OCI-LY7 (cell line): ENCODE measurements around the gene PPM1J. TPM values are rescaled to one million over a fixed set of nuclear protein-coding genes. Genes with fewer than 3 reads are reported as not detected.

Experiments used
- BruUV-seq: library from RNA; stranded (reverse); fragments of 400-500 nt; replicated peaks from 2 replicates; lab custom pipeline; 2021; lab: Mats Ljungman, UMichigan
- CTCF ChIA-PET: fragments of 300-600 bp; sonication (Branson Sonifier 250); formaldehyde crosslinking; loops from one replicate; lab custom pipeline; 2022; ENCODE audit warnings: antibody characterized with exemption; ENCODE audit not compliant: unreplicated experiment; lab: Charles Lee
- POLR2A ChIA-PET: fragments of 300-600 bp; sonication (Branson Sonifier 250); formaldehyde crosslinking; loops from one replicate; lab custom pipeline; 2022; ENCODE audit warnings: antibody characterized with exemption; lab: Charles Lee
- DNase-seq: peaks from one replicate; pipeline ENCODE4 v3.0.0-alpha.2; 2015; ENCODE audit warnings: low spot score
- H2AFZ ChIP-seq: fragments of 200-600 bp; sonication (generic), shearing (Covaris generic); 2 replicates; pipeline ENCODE4 v1.6.1; 2014; ENCODE audit warnings: mild to moderate bottlenecking, antibody characterized with exemption, low read length, moderate library complexity
- H3K27ac ChIP-seq: fragments of 200-600 bp; sonication (generic); 2 replicates; pipeline ENCODE4 v1.5.1; 2014; ENCODE audit warnings: mixed run types, low read depth, mild to moderate bottlenecking, moderate library complexity, low read length, inconsistent platforms; ENCODE audit not compliant: poor library complexity, severe bottlenecking
- H3K36me3 ChIP-seq: fragments of 200-600 bp; sonication (generic); 2 replicates; pipeline ENCODE4 v1.6.1; 2014; ENCODE audit warnings: mild to moderate bottlenecking, antibody characterized with exemption, low read length, moderate library complexity, mixed read lengths; ENCODE audit not compliant: insufficient read depth
- H3K4me1 ChIP-seq: fragments of 200-600 bp; sonication (generic); 2 replicates; pipeline ENCODE4 v1.5.1; 2014; ENCODE audit warnings: mild to moderate bottlenecking, low read length; ENCODE audit not compliant: insufficient read depth, poor library complexity, severe bottlenecking
- H3K4me2 ChIP-seq: fragments of 200-600 bp; sonication (generic); 2 replicates; pipeline ENCODE4 v1.6.1; 2014; ENCODE audit warnings: mild to moderate bottlenecking, low read length
- H3K4me3 ChIP-seq: fragments of 200-600 bp; sonication (generic); 2 replicates; pipeline ENCODE4 v1.5.1; 2014; ENCODE audit warnings: mild to moderate bottlenecking, low read depth, low read length; ENCODE audit not compliant: poor library complexity, severe bottlenecking
- H3K79me2 ChIP-seq: fragments of 200-600 bp; sonication (generic); 2 replicates; pipeline ENCODE4 v1.6.1; 2016; ENCODE audit warnings: low read depth, mild to moderate bottlenecking, low read length, moderate library complexity, mixed read lengths; ENCODE audit not compliant: insufficient read depth
- H3K9me2 ChIP-seq: fragments of 200-600 bp; sonication (generic); 2 replicates; pipeline ENCODE4 v1.6.1; 2016; ENCODE audit warnings: mild to moderate bottlenecking, low read length, mixed read lengths; ENCODE audit not compliant: insufficient read depth
- H3K9me3 ChIP-seq: fragments of 200-600 bp; sonication (generic); 2 replicates; pipeline ENCODE4 v1.6.1; 2014; ENCODE audit warnings: mild to moderate bottlenecking, mixed run types, low read length, mixed read lengths
- H4K20me1 ChIP-seq: fragments of 200-600 bp; sonication (generic); 2 replicates; pipeline ENCODE4 v1.6.1; 2014; ENCODE audit warnings: mild to moderate bottlenecking, antibody characterized with exemption, low read length, moderate library complexity, mixed read lengths; ENCODE audit not compliant: insufficient read depth
- CTCF ChIP-seq: fragments of 200-600 bp; sonication (generic); conservative IDR thresholded peaks from 2 replicates; pipeline ENCODE4 v1.5.1; 2014; ENCODE audit warnings: mild to moderate bottlenecking, antibody characterized with exemption, low read length, moderate library complexity, mixed read lengths
- EZH2phosphoT487 ChIP-seq: fragments of 200-600 bp; sonication (generic); IDR thresholded peaks from 2 replicates; pipeline ENCODE4 v1.6.1; 2018; ENCODE audit warnings: low read depth, borderline replicate concordance, mild to moderate bottlenecking, mixed run types, antibody characterized with exemption, low read length, moderate library complexity, mixed read lengths
- intact Hi-C: fragments of 100-400 bp; cut with micrococcal nuclease; formaldehyde crosslinking; loops from one replicate; pipeline ENCODE4 v1.10.0; 2022; ENCODE audit not compliant: unreplicated experiment
- total RNA-seq, 2 experiments: library from RNA; depleted of rRNA in 1 of 2; stranded (reverse); fragments of >200 nt in 1 of 2; shearing (Covaris generic) in 1 of 2; gene quantifications; 2 replicates each; pipeline ENCODE4 v1.2.3, GENCODE V29; 2014 to 2022

PPM1J gene
- total RNA-seq, 2 experiments from 2014 or later = 1.5 to 4.2 TPM

GRCh38 chr1:112675728-112676381 is 39.3 kb downstream of the PPM1J start:
- no TSS peak for BruUV-seq
- Histone ChIP-seq H3K79me2 (no peaks in the 10 kb centered on the region), H3K9me3 (no peaks in the 10 kb centered on the region), H3K4me2 (peak overlapping the region; percentile 98), H2AFZ (peak overlapping the region; percentile 85), H3K36me3 (peaks cover 16% of the 10 kb centered on the region), H3K4me3 (peak overlapping the region; percentile 82), H3K4me1 (peaks cover 32% of the 10 kb centered on the region), H3K9me2 (no peaks in the 10 kb centered on the region), H3K27ac (no peak overlapping the region), H4K20me1 (no peaks in the 10 kb centered on the region)
- intact Hi-C loops = loop anchor here (2.0 to 10.0 kb wide), 3 partner anchors 25 to 281 kb away; partner anchors contain the start of genes CAPZA1, CTTNBP2NL and ST7L
- TF ChIP-seq CTCF (no peak), EZH2phosphoT487 (no peak)
- no peak for DNase-seq
- CTCF ChIA-PET = no interaction called here
- POLR2A ChIA-PET = interaction anchor here (0.6 to 1.4 kb wide), 5 partner anchors 8 to 103 kb away, joined by 3 to 8 read pairs (median 4); partner anchors contain the start of gene ST7L

GRCh38 chr1:112674986-112675727 is 40.0 kb downstream of the PPM1J start:
- BruUV-seq = no TSS peak
- H3K9me2 ChIP-seq = no peaks in the 10 kb centered on the region
- intact Hi-C loops = loop anchor here (2.0 to 10.0 kb wide), 3 partner anchors 26 to 280 kb away; partner anchors contain the start of genes CAPZA1, CTTNBP2NL and ST7L
- peak overlapping the region; percentile 85 for H2AFZ ChIP-seq
- peak; percentile 42 for TF ChIP-seq CTCF
- TF ChIP-seq EZH2phosphoT487 = no peak
- peak overlapping the region; percentile 82 for H3K4me3 ChIP-seq
- CTCF ChIA-PET = no interaction called here
- H3K79me2 ChIP-seq = no peaks in the 10 kb centered on the region
- H3K4me2 ChIP-seq = peak overlapping the region; percentile 98
- no peaks in the 10 kb centered on the region for H4K20me1 ChIP-seq
- POLR2A ChIA-PET = interaction anchor here (0.6 to 1.4 kb wide), 8 partner anchors 9 to 102 kb away, joined by 3 to 8 read pairs (median 3); partner anchors contain the start of gene ST7L
- peaks cover 32% of the 10 kb centered on the region for H3K4me1 ChIP-seq
- no peaks in the 10 kb centered on the region for H3K9me3 ChIP-seq
- H3K36me3 ChIP-seq = peaks cover 23% of the 10 kb centered on the region
- H3K27ac ChIP-seq = peak overlapping the region; percentile 28
- DNase-seq = peak; percentile 41
